Sigmoid colon (tissue), 4 donors: ENCODE data around the gene CD24.

Source experiments
- EP300 ChIP-seq, 4 donors: sonication (generic); formaldehyde crosslinking; IDR thresholded peaks; one replicate each; pipeline ENCODE4 v1.6.1; 2017; ENCODE audit warnings: antibody characterized with exemption in 4 of 4
- POLR2A ChIP-seq, 2 donors: fragments of 450-650 bp; IDR thresholded peaks; one replicate each; pipeline ENCODE4 v1.6.1; 2016; ENCODE audit warnings: antibody characterized with exemption in 2 of 2, mild to moderate bottlenecking in 2 of 2, moderate library complexity in 2 of 2
- TF ChIP-seq, protein P1 (sequence below), 4 experiments: fragments of 450-650 bp in 3 of 4; fragments of 200-600 bp in 1 of 4; IDR thresholded peaks; one replicate each; pipeline ENCODE4 v1.5.1; 2016 to 2019; ENCODE audit warnings: antibody characterized with exemption in 4 of 4, mild to moderate bottlenecking in 3 of 4, moderate library complexity in 2 of 4

DNA sequence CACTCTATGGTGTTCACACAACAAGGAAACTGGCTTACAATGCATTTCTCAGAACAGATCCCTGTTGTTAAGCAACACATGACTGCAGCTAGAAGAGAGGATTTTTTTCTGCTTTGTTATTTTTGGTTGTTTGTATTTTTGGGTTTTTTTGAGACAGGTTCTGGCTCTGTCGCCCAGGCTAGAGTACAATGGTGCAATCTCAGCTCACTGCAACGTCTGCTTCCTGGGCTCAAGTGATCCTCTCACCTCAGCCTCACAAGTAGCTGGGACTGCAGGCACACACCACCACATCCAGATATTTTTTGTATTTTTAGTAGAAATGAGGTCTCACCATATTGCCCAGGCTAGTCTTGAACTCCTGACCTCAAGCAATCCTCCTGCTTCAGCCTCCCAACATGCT is 12.7 kb downstream of the CD24 start:
- TF ChIP-seq, protein P1, sequence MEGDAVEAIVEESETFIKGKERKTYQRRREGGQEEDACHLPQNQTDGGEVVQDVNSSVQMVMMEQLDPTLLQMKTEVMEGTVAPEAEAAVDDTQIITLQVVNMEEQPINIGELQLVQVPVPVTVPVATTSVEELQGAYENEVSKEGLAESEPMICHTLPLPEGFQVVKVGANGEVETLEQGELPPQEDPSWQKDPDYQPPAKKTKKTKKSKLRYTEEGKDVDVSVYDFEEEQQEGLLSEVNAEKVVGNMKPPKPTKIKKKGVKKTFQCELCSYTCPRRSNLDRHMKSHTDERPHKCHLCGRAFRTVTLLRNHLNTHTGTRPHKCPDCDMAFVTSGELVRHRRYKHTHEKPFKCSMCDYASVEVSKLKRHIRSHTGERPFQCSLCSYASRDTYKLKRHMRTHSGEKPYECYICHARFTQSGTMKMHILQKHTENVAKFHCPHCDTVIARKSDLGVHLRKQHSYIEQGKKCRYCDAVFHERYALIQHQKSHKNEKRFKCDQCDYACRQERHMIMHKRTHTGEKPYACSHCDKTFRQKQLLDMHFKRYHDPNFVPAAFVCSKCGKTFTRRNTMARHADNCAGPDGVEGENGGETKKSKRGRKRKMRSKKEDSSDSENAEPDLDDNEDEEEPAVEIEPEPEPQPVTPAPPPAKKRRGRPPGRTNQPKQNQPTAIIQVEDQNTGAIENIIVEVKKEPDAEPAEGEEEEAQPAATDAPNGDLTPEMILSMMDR (IDR thresholded peaks at IDR 0.05) = no peak
- TF ChIP-seq EP300 (IDR thresholded peaks at IDR 0.05) (no peak), POLR2A (IDR thresholded peaks at IDR 0.05) (no peak)
